Ishikawa (cell line): ENCODE data around the gene ITIH5.
A peak's percentile ranks its signal among the peaks of the same experiment; 100 is the strongest.

Source experiments
- CEBPB ChIP-seq: IDR thresholded peaks from 2 replicates; pipeline ENCODE4 v1.6.1; 2012
- EGR1 ChIP-seq: IDR thresholded peaks from 2 replicates; pipeline ENCODE4 v1.6.1; 2012
- EP300 ChIP-seq: IDR thresholded peaks from 2 replicates; pipeline ENCODE4 v1.6.1; 2012; ENCODE audit warnings: borderline replicate concordance
- FOXM1 ChIP-seq: IDR thresholded peaks from 2 replicates; pipeline ENCODE4 v1.6.1; 2012; ENCODE audit warnings: low read depth, borderline replicate concordance
- RAD21 ChIP-seq: IDR thresholded peaks from 2 replicates; pipeline ENCODE4 v1.6.1; 2012; ENCODE audit warnings: low read depth
- TAF1 ChIP-seq: IDR thresholded peaks from 2 replicates; pipeline ENCODE4 v1.6.1; 2012; ENCODE audit warnings: low read depth, mild to moderate bottlenecking
- TCF12 ChIP-seq: IDR thresholded peaks from 2 replicates; pipeline ENCODE4 v1.6.1; 2012; ENCODE audit warnings: low read depth
- USF1 ChIP-seq: IDR thresholded peaks from 2 replicates; pipeline ENCODE4 v1.6.1; 2012
- YY1 ChIP-seq: IDR thresholded peaks from 2 replicates; pipeline ENCODE4 v1.6.1; 2012; ENCODE audit warnings: low read depth
- TF ChIP-seq, protein P1 (sequence below): IDR thresholded peaks from 2 replicates; pipeline ENCODE4 v1.6.1; 2012; ENCODE audit warnings: low read depth, mild to moderate bottlenecking
- TF ChIP-seq, protein P2 (sequence below): IDR thresholded peaks from 2 replicates; pipeline ENCODE4 v1.6.1; 2012

GRCh38 chr10:7657552-7657951, 9.2 kb downstream of the ITIH5 start:
- peak; percentile 39 for TF ChIP-seq USF1
- no peak for TF ChIP-seq EP300
- TF ChIP-seq YY1, result no peak
- TF ChIP-seq, protein P1, sequence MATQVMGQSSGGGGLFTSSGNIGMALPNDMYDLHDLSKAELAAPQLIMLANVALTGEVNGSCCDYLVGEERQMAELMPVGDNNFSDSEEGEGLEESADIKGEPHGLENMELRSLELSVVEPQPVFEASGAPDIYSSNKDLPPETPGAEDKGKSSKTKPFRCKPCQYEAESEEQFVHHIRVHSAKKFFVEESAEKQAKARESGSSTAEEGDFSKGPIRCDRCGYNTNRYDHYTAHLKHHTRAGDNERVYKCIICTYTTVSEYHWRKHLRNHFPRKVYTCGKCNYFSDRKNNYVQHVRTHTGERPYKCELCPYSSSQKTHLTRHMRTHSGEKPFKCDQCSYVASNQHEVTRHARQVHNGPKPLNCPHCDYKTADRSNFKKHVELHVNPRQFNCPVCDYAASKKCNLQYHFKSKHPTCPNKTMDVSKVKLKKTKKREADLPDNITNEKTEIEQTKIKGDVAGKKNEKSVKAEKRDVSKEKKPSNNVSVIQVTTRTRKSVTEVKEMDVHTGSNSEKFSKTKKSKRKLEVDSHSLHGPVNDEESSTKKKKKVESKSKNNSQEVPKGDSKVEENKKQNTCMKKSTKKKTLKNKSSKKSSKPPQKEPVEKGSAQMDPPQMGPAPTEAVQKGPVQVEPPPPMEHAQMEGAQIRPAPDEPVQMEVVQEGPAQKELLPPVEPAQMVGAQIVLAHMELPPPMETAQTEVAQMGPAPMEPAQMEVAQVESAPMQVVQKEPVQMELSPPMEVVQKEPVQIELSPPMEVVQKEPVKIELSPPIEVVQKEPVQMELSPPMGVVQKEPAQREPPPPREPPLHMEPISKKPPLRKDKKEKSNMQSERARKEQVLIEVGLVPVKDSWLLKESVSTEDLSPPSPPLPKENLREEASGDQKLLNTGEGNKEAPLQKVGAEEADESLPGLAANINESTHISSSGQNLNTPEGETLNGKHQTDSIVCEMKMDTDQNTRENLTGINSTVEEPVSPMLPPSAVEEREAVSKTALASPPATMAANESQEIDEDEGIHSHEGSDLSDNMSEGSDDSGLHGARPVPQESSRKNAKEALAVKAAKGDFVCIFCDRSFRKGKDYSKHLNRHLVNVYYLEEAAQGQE, result no peak
- TF ChIP-seq, protein P2, sequence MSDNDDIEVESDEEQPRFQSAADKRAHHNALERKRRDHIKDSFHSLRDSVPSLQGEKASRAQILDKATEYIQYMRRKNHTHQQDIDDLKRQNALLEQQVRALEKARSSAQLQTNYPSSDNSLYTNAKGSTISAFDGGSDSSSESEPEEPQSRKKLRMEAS, result no peak
- TF ChIP-seq RAD21, result no peak
- no peak for TF ChIP-seq TAF1
- no peak for TF ChIP-seq TCF12
- TF ChIP-seq CEBPB, result no peak
- TF ChIP-seq EGR1, result no peak
- no peak for TF ChIP-seq FOXM1
